H1 (cell line): ENCODE results near the gene PRR22.

ENCODE experiments used
- ATF2 ChIP-seq: IDR thresholded peaks from 2 replicates; pipeline ENCODE4 v1.6.1; 2012; ENCODE audit warnings: low read length, inconsistent platforms
- BRCA1 ChIP-seq: IDR thresholded peaks from 2 replicates; pipeline ENCODE4 v1.6.1; 2012; ENCODE audit warnings: low read depth, low read length, improper control_type of control experiment
- FOSL1 ChIP-seq: IDR thresholded peaks from 2 replicates; pipeline ENCODE4 v1.6.1; 2011; ENCODE audit warnings: mild to moderate bottlenecking, low read depth, low read length, moderate library complexity; ENCODE audit not compliant: insufficient read depth
- SIN3A ChIP-seq, 2 experiments: IDR thresholded peaks in 1 of 2; conservative IDR thresholded peaks in 1 of 2; 2 replicates each; pipeline ENCODE4 v1.6.1; 2011 to 2012; ENCODE audit warnings: low read length in 2 of 2, improper control_type of control experiment in 1 of 2, low read depth in 1 of 2, mild to moderate bottlenecking in 1 of 2
- TF ChIP-seq, protein P1 (sequence below), 3 experiments: IDR thresholded peaks; 1 replicate in 2 of 3; 2 replicates in 1 of 3; pipeline versions ENCODE4 v1.5.1 to v1.6.1; 2011; ENCODE audit warnings: low read length in 3 of 3, mild to moderate bottlenecking in 3 of 3, inconsistent platforms in 2 of 3, low read depth in 1 of 3, moderate library complexity in 1 of 3; ENCODE audit not compliant: insufficient read depth in 1 of 3; ENCODE audit errors: control extremely low read depth in 1 of 3

DNA sequence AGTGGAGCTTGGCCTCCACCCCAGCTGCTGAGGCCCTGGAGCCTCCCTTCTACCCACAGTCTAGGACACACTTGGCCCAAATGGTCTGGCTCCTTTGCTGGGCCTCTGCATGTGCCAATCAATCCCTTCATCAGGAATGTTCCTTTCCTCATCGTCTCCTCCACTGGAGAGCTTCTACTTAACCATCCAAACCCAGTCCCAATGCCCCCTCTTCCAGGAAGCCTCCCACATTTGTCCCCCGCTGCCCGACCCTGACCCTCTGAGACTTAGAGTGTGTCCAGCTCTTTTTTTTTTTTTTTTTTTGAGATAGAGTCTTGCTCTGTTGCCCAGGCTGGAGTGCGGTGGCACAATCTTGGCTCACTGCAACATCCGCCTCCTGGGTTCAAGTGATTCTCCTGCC is 3.9 kb upstream of the PRR22 start:
- TF ChIP-seq, protein P1, sequence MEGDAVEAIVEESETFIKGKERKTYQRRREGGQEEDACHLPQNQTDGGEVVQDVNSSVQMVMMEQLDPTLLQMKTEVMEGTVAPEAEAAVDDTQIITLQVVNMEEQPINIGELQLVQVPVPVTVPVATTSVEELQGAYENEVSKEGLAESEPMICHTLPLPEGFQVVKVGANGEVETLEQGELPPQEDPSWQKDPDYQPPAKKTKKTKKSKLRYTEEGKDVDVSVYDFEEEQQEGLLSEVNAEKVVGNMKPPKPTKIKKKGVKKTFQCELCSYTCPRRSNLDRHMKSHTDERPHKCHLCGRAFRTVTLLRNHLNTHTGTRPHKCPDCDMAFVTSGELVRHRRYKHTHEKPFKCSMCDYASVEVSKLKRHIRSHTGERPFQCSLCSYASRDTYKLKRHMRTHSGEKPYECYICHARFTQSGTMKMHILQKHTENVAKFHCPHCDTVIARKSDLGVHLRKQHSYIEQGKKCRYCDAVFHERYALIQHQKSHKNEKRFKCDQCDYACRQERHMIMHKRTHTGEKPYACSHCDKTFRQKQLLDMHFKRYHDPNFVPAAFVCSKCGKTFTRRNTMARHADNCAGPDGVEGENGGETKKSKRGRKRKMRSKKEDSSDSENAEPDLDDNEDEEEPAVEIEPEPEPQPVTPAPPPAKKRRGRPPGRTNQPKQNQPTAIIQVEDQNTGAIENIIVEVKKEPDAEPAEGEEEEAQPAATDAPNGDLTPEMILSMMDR (IDR thresholded peaks at IDR 0.05; ENCODE audit: control extremely low read depth in 1 of 3, insufficient read depth in 1 of 3, low read depth in 1 of 3, low read length in 3 of 3) = no peak
- no peak for TF ChIP-seq SIN3A (conservative IDR thresholded peaks at IDR 0.05 in 1 of 2, IDR thresholded peaks at IDR 0.05 in 1 of 2; ENCODE audit: low read depth in 1 of 2, low read length in 2 of 2)
- TF ChIP-seq ATF2 = no peak
- TF ChIP-seq FOSL1 = no peak
- no peak for TF ChIP-seq BRCA1
